Non-pigmented ciliary epithelial cell (primary cell): ENCODE results near the gene CIB4.
"Not testable (repeated sequence)": the region's sequence is repeated elsewhere in the genome, so short reads cannot be mapped to it uniquely, and the experiment has no call there.

Source experiments
- DNase-seq: peaks from one replicate; pipeline ENCODE4 v3.0.0-alpha.2; 2010; ENCODE audit warnings: low read depth

CIB4 gene

GRCh38 chr2:26666671-26667070 is 25.5 kb upstream of the CIB4 start:
- no peak for DNase-seq

GRCh38 chr2:26665296-26665695 is 24.1 kb upstream of the CIB4 start:
- not testable (repeated sequence) for DNase-seq

GRCh38 chr2:26660363-26660962 is 19.3 kb upstream of the CIB4 start:
- no peak for DNase-seq

GRCh38 chr2:26658691-26659346 is 17.7 kb upstream of the CIB4 start:
- no peak for DNase-seq

- DNase-seq, result no peak
Measured at GRCh38 chr2:26657265-26657664, 16.1 kb upstream of the CIB4 start.

GRCh38 chr2:26655611-26656195 is 14.5 kb upstream of the CIB4 start:
- no peak for DNase-seq

GRCh38 chr2:26655120-26655519 is 14.0 kb upstream of the CIB4 start:
- DNase-seq, result not testable (repeated sequence)

GRCh38 chr2:26654061-26654340 is 12.8 kb upstream of the CIB4 start:
- DNase-seq, result no peak

GRCh38 chr2:26653207-26654060 is 12.3 kb upstream of the CIB4 start:
- no peak for DNase-seq

GRCh38 chr2:26652361-26653041 is 11.3 kb upstream of the CIB4 start:
- no peak for DNase-seq

- no peak for DNase-seq
Measured at GRCh38 chr2:26651799-26652198, 10.6 kb upstream of the CIB4 start.

- DNase-seq, result no peak
Measured at GRCh38 chr2:26651470-26651771, 10.3 kb upstream of the CIB4 start.

- DNase-seq, result no peak
Measured at GRCh38 chr2:26650713-26651469, 9.7 kb upstream of the CIB4 start.

- DNase-seq, result no peak
Measured at GRCh38 chr2:26649992-26650712, 9.0 kb upstream of the CIB4 start.

GRCh38 chr2:26649322-26649721 is 8.2 kb upstream of the CIB4 start:
- no peak for DNase-seq

- DNase-seq, result no peak
Measured at GRCh38 chr2:26648516-26648915, 7.3 kb upstream of the CIB4 start.

- DNase-seq, result no peak
Measured at GRCh38 chr2:26647981-26648380, 6.8 kb upstream of the CIB4 start.

GRCh38 chr2:26646986-26647672 is 6.0 kb upstream of the CIB4 start:
- no peak for DNase-seq

GRCh38 chr2:26645762-26646161 is 4.6 kb upstream of the CIB4 start:
- DNase-seq, result no peak

GRCh38 chr2:26644188-26644835 is 3.1 kb upstream of the CIB4 start:
- DNase-seq, result no peak
